Psoas muscle (tissue), 8 donors: ENCODE data around the gene PSMG1. TPM values are rescaled to one million over a fixed set of nuclear protein-coding genes. Genes with fewer than 3 reads are reported as not detected.

Experiments
- ATAC-seq, 4 donors: fragments of 200-7000 bp; cut with Tn5 transposase; one replicate each; pipeline ENCODE4 v1.9.1; 2020; ENCODE audit warnings: moderate library complexity in 3 of 4, mild to moderate bottlenecking in 2 of 4
- DNase-seq, 2 donors: peaks; one replicate each; pipeline ENCODE4 v3.0.0-alpha.2; 2020
- H3K27ac ChIP-seq: fragments of 200-600 bp; one replicate; pipeline ENCODE4 v1.8.0; 2022
- H3K27me3 ChIP-seq, 3 donors: fragments of 200-600 bp in 1 of 3; one replicate each; pipeline versions ENCODE4 v1.6.1 to v1.8.0; 2013 to 2022; ENCODE audit warnings: low read length in 2 of 3, mild to moderate bottlenecking in 2 of 3, moderate library complexity in 1 of 3; ENCODE audit not compliant: insufficient read depth in 3 of 3
- H3K36me3 ChIP-seq, 2 donors: fragments of 200-600 bp in 1 of 2; one replicate each; pipeline versions ENCODE4 v1.6.1 to v1.8.0; 2013 to 2022; ENCODE audit warnings: low read depth in 1 of 2, mild to moderate bottlenecking in 1 of 2, moderate library complexity in 1 of 2; ENCODE audit not compliant: insufficient read depth in 1 of 2
- H3K4me1 ChIP-seq: fragments of 200-600 bp; one replicate; pipeline ENCODE4 v1.8.0; 2022
- H3K4me3 ChIP-seq: fragments of 200-600 bp; one replicate; pipeline ENCODE4 v1.8.0; 2022; ENCODE audit warnings: mild to moderate bottlenecking
- H3K9me3 ChIP-seq: fragments of 200-600 bp; one replicate; pipeline ENCODE4 v1.8.0; 2022
- CTCF ChIP-seq: fragments of 200-600 bp; IDR thresholded peaks from one replicate; pipeline ENCODE4 v1.8.0; 2022; ENCODE audit warnings: antibody characterized with exemption
- WGBS, 3 donors: extraction: QIAGEN DNeasy Blood & Tissue Kit; methylation state at CpG; one replicate each; pipeline versions ENCODE4 v1.1.6 to v1.1.7; 2013; 5-methylcytosine and 5-hydroxymethylcytosine counted together
- intact Hi-C, 2 donors: fragments of 100-400 bp; cut with DNase I; formaldehyde crosslinking; loops; one replicate each; pipeline versions ENCODE4 v1.11.0 to v1.14.2; 2022
- polyA plus RNA-seq, 3 donors: library from polyadenylated mRNA; stranded (reverse); fragments of 200-250 nt; gene quantifications; one replicate each; pipeline ENCODE4 v1.2.3, GENCODE V29; 2013
- total RNA-seq, 4 donors: library from RNA; stranded (reverse); fragmentation: NEBNext Ultra II Directional in 2 of 4; extraction: Animal tissue kit (Norgen Biotek cat#: 25700) in 2 of 4; gene quantifications; one replicate each; pipeline versions ENCODE4 v1.2.1 to v1.2.4, GENCODE V29; 2021 to 2023
- donor health status: healthy with polysubstance abuse.
- donor health status: DM: no; HTN: no; CAD: no; lungs with moderate emphysema.
- donor health status: Bipolar disorder and iron deficiency.
- donor health status: healthy.
- donor health status: DM: yes; HTN: yes; CAD: no.
- donor health status: DM: no; HTN: no; CAD: no.
- donor health status: DM: no; HTN: no; CAD: no.
- donor health status: DM: yes; HTN: yes; CAD: no.

PSMG1 gene
- total and polyA plus RNA-seq, 7 donors, result 20.5 to 52.1 (median 44.0) TPM

- ATAC-seq, result no peak
Observed at GRCh38 chr21:39156024-39156423, 27.2 kb downstream of the PSMG1 start.

GRCh38 chr21:39155578-39155977 is 27.7 kb downstream of the PSMG1 start:
- intact Hi-C loops, result no loop called here
- Histone ChIP-seq H3K36me3 (no peaks in the 10 kb centered on the region), H3K27ac (no peak overlapping the region), H3K4me3 (no peak overlapping the region), H3K4me1 (peaks cover 17% of the 10 kb centered on the region), H3K9me3 (no peaks in the 10 kb centered on the region), H3K27me3 (no peaks in the 10 kb centered on the region)
- 58 to 85% (median 62%) methylated on average over 2 of the region's 2 CpGs for WGBS, 3 donors
- no peak for TF ChIP-seq CTCF
- DNase-seq (no peak), ATAC-seq (no peak)

More at GRCh38 chr21:39156024-39156423, 27.2 kb downstream of the PSMG1 start:
- DNase-seq, result no peak
- TF ChIP-seq CTCF, result no peak
- no peaks in the 10 kb centered on the region for H3K27me3 ChIP-seq
- H3K9me3 ChIP-seq, result no peaks in the 10 kb centered on the region
- no peak overlapping the region for H3K4me3 ChIP-seq
- H3K4me1 ChIP-seq, result peaks cover 17% of the 10 kb centered on the region
- H3K36me3 ChIP-seq, result no peaks in the 10 kb centered on the region
- 82 to 86% (median 83%) methylated on average over 7 of the region's 7 CpGs for WGBS, 3 donors
- intact Hi-C loops, result no loop called here
- H3K27ac ChIP-seq, result no peak overlapping the region

GRCh38 chr21:39153842-39154241 is 29.4 kb downstream of the PSMG1 start:
- no peak overlapping the region for H3K27ac ChIP-seq
- no peak for TF ChIP-seq CTCF
- peak in 3 of 4 donors; percentile 14 to 36 (median 19) for ATAC-seq
- peaks cover 4% of the 10 kb centered on the region for H3K4me1 ChIP-seq
- WGBS, 3 donors, result 59 to 73% (median 63%) methylated on average over 2 of the region's 2 CpGs
- H3K9me3 ChIP-seq, result no peaks in the 10 kb centered on the region
- no peaks in the 10 kb centered on the region for H3K36me3 ChIP-seq
- no peak overlapping the region for H3K4me3 ChIP-seq
- intact Hi-C loops, result no loop called here
- no peak for DNase-seq
- no peaks in the 10 kb centered on the region for H3K27me3 ChIP-seq

- intact Hi-C loops, result no loop called here
- 72 to 91% (median 80%) methylated on average over 2 of the region's 2 CpGs for WGBS, 3 donors
- ATAC-seq (peak; percentile 81 to 92 (median 87)), DNase-seq (no peak)
- H3K9me3 ChIP-seq, result no peaks in the 10 kb centered on the region
- H3K27me3 ChIP-seq, result no peaks in the 10 kb centered on the region
- no peaks in the 10 kb centered on the region for H3K36me3 ChIP-seq
- TF ChIP-seq CTCF, result peak; percentile 42
- H3K4me1 ChIP-seq, result peaks cover 4% of the 10 kb centered on the region
- H3K27ac ChIP-seq, result no peak overlapping the region
- H3K4me3 ChIP-seq, result no peak overlapping the region
Observed at GRCh38 chr21:39153373-39153772, 29.9 kb downstream of the PSMG1 start.

- WGBS, 3 donors, result 84 to 94% (median 88%) methylated on average over 2 of the region's 2 CpGs
- no peak for TF ChIP-seq CTCF
Observed at GRCh38 chr21:39152271-39152670, 31.0 kb downstream of the PSMG1 start.

More at GRCh38 chr21:39152271-39152670, 31.0 kb downstream of the PSMG1 start:
- H3K4me1 ChIP-seq, result peaks cover 4% of the 10 kb centered on the region
- no peak overlapping the region for H3K4me3 ChIP-seq
- no peaks in the 10 kb centered on the region for H3K27me3 ChIP-seq
- H3K36me3 ChIP-seq, result no peaks in the 10 kb centered on the region
- H3K27ac ChIP-seq, result no peak overlapping the region
- DNase-seq (no peak), ATAC-seq (no peak)
- no peaks in the 10 kb centered on the region for H3K9me3 ChIP-seq
- intact Hi-C loops, result no loop called here
